ENCODE data around the gene ADAMTS12.

The ADAMTS12 gene

DNA sequence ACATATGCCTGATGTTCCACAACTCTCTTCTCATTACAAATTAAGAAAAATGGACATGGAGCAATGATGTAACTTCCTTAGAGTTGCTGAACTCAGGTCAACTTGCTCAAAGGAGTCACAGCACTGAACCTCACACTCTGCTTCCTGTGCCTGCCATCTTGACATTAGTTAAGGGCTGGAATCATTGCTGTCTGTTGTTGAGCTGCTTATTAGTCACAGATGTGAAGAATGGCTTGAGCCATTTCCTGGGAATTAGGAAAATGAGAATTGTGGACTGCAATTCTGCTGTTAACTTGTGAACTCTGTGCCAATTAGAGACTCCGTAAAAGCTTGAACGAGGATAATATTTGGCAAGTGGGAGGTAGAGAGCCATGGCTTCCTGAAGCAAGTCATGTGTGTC, 212.0 kb downstream of the ADAMTS12 start:
- H3K27ac ChIP-seq, result no peak overlapping the region
- TF ChIP-seq ZFX (IDR thresholded peaks at IDR 0.05), result no peak
- TF ChIP-seq, protein P1, sequence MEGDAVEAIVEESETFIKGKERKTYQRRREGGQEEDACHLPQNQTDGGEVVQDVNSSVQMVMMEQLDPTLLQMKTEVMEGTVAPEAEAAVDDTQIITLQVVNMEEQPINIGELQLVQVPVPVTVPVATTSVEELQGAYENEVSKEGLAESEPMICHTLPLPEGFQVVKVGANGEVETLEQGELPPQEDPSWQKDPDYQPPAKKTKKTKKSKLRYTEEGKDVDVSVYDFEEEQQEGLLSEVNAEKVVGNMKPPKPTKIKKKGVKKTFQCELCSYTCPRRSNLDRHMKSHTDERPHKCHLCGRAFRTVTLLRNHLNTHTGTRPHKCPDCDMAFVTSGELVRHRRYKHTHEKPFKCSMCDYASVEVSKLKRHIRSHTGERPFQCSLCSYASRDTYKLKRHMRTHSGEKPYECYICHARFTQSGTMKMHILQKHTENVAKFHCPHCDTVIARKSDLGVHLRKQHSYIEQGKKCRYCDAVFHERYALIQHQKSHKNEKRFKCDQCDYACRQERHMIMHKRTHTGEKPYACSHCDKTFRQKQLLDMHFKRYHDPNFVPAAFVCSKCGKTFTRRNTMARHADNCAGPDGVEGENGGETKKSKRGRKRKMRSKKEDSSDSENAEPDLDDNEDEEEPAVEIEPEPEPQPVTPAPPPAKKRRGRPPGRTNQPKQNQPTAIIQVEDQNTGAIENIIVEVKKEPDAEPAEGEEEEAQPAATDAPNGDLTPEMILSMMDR (conservative IDR thresholded peaks at IDR 0.05), result no peak

- TF ChIP-seq, protein P1 (conservative IDR thresholded peaks at IDR 0.05), result no peak
- TF ChIP-seq ZFX (IDR thresholded peaks at IDR 0.05), result no peak
- no peak overlapping the region for H3K27ac ChIP-seq
These were observed 215.8 kb downstream of the ADAMTS12 start for GRCh38 chr5:33675958-33676464.

DNA sequence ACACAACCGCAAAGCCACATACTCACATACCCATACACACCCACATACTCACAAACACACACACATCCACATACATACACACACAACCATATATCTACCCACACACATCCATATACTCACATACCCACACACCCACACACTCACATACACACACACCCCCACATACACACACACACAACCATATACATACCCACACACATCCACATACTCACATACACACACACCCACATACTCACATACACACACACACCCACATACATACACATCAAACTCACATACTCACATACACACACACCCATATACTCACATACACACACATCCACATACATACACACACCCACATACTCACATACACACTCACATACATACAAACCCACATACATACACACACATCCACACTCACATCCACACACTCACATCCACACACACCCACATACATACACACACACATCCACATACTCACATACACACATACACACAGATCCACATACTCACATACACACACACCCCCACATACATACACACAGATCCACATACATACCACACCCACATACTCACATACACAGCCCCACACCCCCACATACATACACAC, 220.0 kb downstream of the ADAMTS12 start:
- TF ChIP-seq, protein P1 (conservative IDR thresholded peaks at IDR 0.05), result no peak
- TF ChIP-seq ZFX (IDR thresholded peaks at IDR 0.05), result no peak
- no peak overlapping the region for H3K27ac ChIP-seq

- TF ChIP-seq, protein P1 (conservative IDR thresholded peaks at IDR 0.05), result no peak
- no peak overlapping the region for H3K27ac ChIP-seq
These were observed 228.9 kb downstream of the ADAMTS12 start for GRCh38 chr5:33662722-33663427.

GRCh38 chr5:33659526-33660169, 232.1 kb downstream of the ADAMTS12 start:
- H3K27ac ChIP-seq, result no peak overlapping the region
- TF ChIP-seq, protein P1 (conservative IDR thresholded peaks at IDR 0.05), result no peak
- no peak for TF ChIP-seq ZFX (IDR thresholded peaks at IDR 0.05)

GRCh38 chr5:33657804-33658440, 233.9 kb downstream of the ADAMTS12 start:
- TF ChIP-seq, protein P1 (conservative IDR thresholded peaks at IDR 0.05), result no peak
- no peak overlapping the region for H3K27ac ChIP-seq

DNA sequence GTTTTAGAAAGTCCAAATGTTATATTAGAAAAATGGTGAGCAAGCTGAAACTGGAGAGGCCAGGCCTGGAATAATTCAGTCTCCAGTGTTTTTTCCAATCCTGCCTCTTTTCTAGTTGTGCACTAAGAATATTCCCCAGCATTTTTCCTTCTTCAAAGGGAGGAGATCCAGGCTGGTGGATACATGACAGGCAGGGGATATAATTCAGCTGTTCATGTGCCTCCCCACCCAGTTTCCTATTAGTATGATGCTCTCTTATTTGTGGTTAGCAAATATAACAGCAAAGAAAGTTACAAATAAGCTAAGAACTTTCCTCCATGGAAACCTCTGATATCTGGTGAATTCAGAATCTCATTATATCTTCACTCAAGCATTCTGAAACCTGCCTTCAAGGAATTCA, 234.6 kb downstream of the ADAMTS12 start:
- TF ChIP-seq ZFX (IDR thresholded peaks at IDR 0.05), result no peak
- TF ChIP-seq, protein P1 (conservative IDR thresholded peaks at IDR 0.05), result no peak
- H3K27ac ChIP-seq, result no peak overlapping the region
